ENCODE data around the gene BICD1. TPM values are rescaled to one million over a fixed set of nuclear protein-coding genes. Genes with fewer than 3 reads are reported as not detected.

The BICD1 gene
- total RNA-seq, 1 donor from 2014 or later: 7.7 TPM

GRCh38 chr12:32151086-32151485, 44.4 kb downstream of the BICD1 start:
- no peak overlapping the region for H3K4me3 ChIP-seq (ENCODE audit: low read depth, low read length)
- TF ChIP-seq CTCF (conservative IDR thresholded peaks at IDR 0.05; ENCODE audit: low read depth, low read length): no peak
- DNase-seq (ENCODE audit: low read depth): no peak

- no peak overlapping the region for H3K4me3 ChIP-seq (ENCODE audit: low read depth, low read length)
- no peak for DNase-seq (ENCODE audit: low read depth)
- no peak for TF ChIP-seq CTCF (conservative IDR thresholded peaks at IDR 0.05; ENCODE audit: low read depth, low read length)
Measured at GRCh38 chr12:32151552-32151951, 44.9 kb downstream of the BICD1 start.

- no peak for DNase-seq (ENCODE audit: low read depth)
- TF ChIP-seq CTCF (conservative IDR thresholded peaks at IDR 0.05; ENCODE audit: low read depth, low read length): no peak
- no peak overlapping the region for H3K4me3 ChIP-seq (ENCODE audit: low read depth, low read length)
Measured at GRCh38 chr12:32155041-32155440, 48.4 kb downstream of the BICD1 start.

GRCh38 chr12:32155961-32156529, 49.4 kb downstream of the BICD1 start:
- no peak overlapping the region for H3K4me3 ChIP-seq (ENCODE audit: low read depth, low read length)
- TF ChIP-seq CTCF (conservative IDR thresholded peaks at IDR 0.05; ENCODE audit: low read depth, low read length): no peak
- DNase-seq (ENCODE audit: low read depth): no peak

GRCh38 chr12:32158525-32158924, 51.9 kb downstream of the BICD1 start:
- H3K4me3 ChIP-seq (ENCODE audit: low read depth, low read length): no peak overlapping the region
- no peak for DNase-seq (ENCODE audit: low read depth)
- no peak for TF ChIP-seq CTCF (conservative IDR thresholded peaks at IDR 0.05; ENCODE audit: low read depth, low read length)

GRCh38 chr12:32159381-32159780, 52.7 kb downstream of the BICD1 start:
- TF ChIP-seq CTCF (conservative IDR thresholded peaks at IDR 0.05; ENCODE audit: low read depth, low read length): no peak
- DNase-seq (ENCODE audit: low read depth): no peak
- no peak overlapping the region for H3K4me3 ChIP-seq (ENCODE audit: low read depth, low read length)

- no peak for TF ChIP-seq CTCF (conservative IDR thresholded peaks at IDR 0.05; ENCODE audit: low read depth, low read length)
- no peak overlapping the region for H3K4me3 ChIP-seq (ENCODE audit: low read depth, low read length)
- DNase-seq (ENCODE audit: low read depth): no peak
Measured at GRCh38 chr12:32159925-32160324, 53.3 kb downstream of the BICD1 start.

Data from epithelial cell of proximal tubule (primary cell).